ENCODE results near the gene GNG8. TPM values are rescaled to one million over a fixed set of nuclear protein-coding genes. Genes with fewer than 3 reads are reported as not detected.

Gene GNG8
- total and polyA plus RNA-seq, 2 of the 13 experiments (the other 11 are each of a cell fraction or from before 2014, with no cell fraction given): not detected

DNA sequence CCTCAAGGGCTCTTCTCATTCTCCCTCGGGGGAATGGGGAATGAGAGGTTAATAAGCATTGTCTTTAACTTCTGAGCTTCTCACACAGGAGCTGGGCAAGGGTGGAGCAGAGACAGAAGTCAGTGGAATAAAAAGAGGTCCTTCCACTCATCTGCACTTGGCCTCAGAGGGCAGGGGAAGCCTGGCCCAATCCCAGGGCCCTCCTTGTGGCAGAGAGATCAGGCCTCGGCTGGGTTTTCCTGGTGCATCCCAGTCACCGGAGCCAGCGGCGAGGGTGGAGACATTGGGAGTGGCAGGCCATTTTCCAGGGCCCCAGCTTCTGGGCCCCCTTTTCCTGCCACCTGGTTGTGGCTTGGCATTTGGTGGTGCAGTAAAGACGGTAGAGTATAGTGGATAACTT is 24.2 kb downstream of the GNG8 start (continued):
- no peak for TF ChIP-seq ZNF816 (CRISPR knock-in tag; IDR thresholded peaks at IDR 0.05; ENCODE audit: borderline replicate concordance)
- TF ChIP-seq KLF16 (CRISPR knock-in tag; IDR thresholded peaks at IDR 0.05): no peak
- no peak for TF ChIP-seq MTA1 (CRISPR knock-in tag; IDR thresholded peaks at IDR 0.05; ENCODE audit: borderline replicate concordance)
- TF ChIP-seq, protein P1, sequence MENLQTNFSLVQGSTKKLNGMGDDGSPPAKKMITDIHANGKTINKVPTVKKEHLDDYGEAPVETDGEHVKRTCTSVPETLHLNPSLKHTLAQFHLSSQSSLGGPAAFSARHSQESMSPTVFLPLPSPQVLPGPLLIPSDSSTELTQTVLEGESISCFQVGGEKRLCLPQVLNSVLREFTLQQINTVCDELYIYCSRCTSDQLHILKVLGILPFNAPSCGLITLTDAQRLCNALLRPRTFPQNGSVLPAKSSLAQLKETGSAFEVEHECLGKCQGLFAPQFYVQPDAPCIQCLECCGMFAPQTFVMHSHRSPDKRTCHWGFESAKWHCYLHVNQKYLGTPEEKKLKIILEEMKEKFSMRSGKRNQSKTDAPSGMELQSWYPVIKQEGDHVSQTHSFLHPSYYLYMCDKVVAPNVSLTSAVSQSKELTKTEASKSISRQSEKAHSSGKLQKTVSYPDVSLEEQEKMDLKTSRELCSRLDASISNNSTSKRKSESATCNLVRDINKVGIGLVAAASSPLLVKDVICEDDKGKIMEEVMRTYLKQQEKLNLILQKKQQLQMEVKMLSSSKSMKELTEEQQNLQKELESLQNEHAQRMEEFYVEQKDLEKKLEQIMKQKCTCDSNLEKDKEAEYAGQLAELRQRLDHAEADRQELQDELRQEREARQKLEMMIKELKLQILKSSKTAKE (CRISPR knock-in tag; IDR thresholded peaks at IDR 0.05; ENCODE audit: borderline replicate concordance): no peak

DNA sequence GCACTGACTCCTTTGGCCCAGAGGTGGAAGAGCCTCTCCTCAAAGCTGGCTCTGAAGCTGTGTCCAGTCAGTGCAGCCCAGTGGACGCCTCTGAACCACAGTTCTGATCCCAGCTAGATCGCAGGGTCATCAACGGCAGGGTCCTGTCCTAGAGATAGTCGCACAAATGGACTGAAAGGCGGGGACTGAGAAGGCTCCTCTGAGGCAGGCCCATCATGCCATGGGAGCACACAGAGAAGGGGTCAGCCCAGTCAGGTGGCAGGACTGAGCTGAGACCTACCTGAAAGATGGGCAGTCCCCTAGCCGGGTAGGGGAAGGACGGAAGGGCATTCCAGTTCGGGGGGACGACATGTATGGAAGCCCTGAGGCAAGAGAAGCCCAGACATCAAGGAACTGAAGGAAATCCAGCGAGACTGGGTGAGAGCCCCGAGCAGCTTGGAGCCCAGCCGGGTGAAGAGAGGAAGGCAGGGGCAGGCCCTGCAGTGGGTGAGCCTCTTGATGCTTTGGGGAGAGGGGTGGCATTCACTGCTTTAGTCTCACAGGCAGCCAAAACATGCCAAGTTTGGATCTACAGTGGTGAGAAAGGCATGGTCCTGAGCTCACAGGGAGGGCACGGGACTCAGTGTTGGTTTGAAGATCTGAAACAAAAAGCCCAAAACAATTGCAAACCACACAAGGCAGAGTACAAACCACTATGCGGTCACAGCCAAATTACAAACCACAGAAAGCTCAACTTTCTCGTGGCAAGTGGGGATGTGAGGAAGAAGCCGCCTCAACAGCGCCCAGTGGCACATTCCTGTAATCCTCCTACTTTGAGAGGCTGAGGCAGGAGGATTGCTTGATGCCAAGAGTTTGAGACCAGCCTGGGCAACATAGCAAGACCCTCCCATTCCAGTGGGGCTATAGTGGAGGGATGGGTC is 24.9 kb downstream of the GNG8 start:
- no peaks in the 10 kb centered on the region for H4K20me1 ChIP-seq (ENCODE audit: insufficient read depth, low read length)
- no peaks in the 10 kb centered on the region for H3K27me3 ChIP-seq (ENCODE audit: control insufficient read depth in 1 of 2, insufficient read depth in 2 of 2, low read length in 2 of 2)
- ChIA-PET POLR2A (interaction anchor here (1.9 to 2.8 kb wide), 3 partner anchors 9 to 51 kb away, joined by 6 to 11 read pairs (median 10); partner anchors contain the start of genes CALM3 and DACT3), CTCF (ENCODE audit: low intra/inter-chr PET ratio, low total read pairs) (no interaction called here)
- no peak overlapping the region for H3K27ac ChIP-seq (ENCODE audit: extremely low read length, insufficient read depth, low read length)
- H3K9me3 ChIP-seq (ENCODE audit: low read length): no peaks in the 10 kb centered on the region
- H3K4me2 ChIP-seq (ENCODE audit: low read depth, low read length): no peak overlapping the region
- intact Hi-C loops (cut with micrococcal nuclease; ENCODE audit: unreplicated experiment): loop anchor here (1.0 kb wide), 1 partner anchor 9 kb away; no protein-coding TSS in a partner anchor
- no peaks in the 10 kb centered on the region for H3K79me2 ChIP-seq (ENCODE audit: insufficient read depth, low read length)
- peaks cover 24 to 43% of the 10 kb centered on the region in 2 experiments; a peak in 4 of 5 replicates for H3K36me3 ChIP-seq (replicated peaks in 1 of 2; ENCODE audit: control insufficient read depth in 1 of 2, insufficient read depth in 2 of 2, low read length in 2 of 2)
- ATAC-seq (no peak), DNase-seq (ENCODE audit: low spot score) (no peak), FAIRE-seq (no peak)
- 93% methylated on average over 17 of the region's 17 CpGs for WGBS (ENCODE audit: low lambda C conversion rate)
- BruUV-seq (replicated peaks): no TSS peak
- in situ Hi-C loops (cut with HindIII; ENCODE audit: extremely low pct_ligation_motif_present, low pct_unique_long_range_greater_than_20kb): loop anchor here (10.0 kb wide), 1 partner anchor 54 kb away; the partner anchor contains the start of gene DACT3
- H2AFZ ChIP-seq (ENCODE audit: low read length): no peak overlapping the region
- H3K4me3 ChIP-seq (replicated peaks in 1 of 3; ENCODE audit: insufficient read depth in 1 of 3, low read depth in 2 of 3, low read length in 3 of 3): no peak overlapping the region
- H3K4me1 ChIP-seq (ENCODE audit: insufficient read depth, low read length): peaks cover 5% of the 10 kb centered on the region
- H3K9ac ChIP-seq (ENCODE audit: insufficient read depth, low read depth, low read length): no peak overlapping the region
- TF ChIP-seq, protein P2, sequence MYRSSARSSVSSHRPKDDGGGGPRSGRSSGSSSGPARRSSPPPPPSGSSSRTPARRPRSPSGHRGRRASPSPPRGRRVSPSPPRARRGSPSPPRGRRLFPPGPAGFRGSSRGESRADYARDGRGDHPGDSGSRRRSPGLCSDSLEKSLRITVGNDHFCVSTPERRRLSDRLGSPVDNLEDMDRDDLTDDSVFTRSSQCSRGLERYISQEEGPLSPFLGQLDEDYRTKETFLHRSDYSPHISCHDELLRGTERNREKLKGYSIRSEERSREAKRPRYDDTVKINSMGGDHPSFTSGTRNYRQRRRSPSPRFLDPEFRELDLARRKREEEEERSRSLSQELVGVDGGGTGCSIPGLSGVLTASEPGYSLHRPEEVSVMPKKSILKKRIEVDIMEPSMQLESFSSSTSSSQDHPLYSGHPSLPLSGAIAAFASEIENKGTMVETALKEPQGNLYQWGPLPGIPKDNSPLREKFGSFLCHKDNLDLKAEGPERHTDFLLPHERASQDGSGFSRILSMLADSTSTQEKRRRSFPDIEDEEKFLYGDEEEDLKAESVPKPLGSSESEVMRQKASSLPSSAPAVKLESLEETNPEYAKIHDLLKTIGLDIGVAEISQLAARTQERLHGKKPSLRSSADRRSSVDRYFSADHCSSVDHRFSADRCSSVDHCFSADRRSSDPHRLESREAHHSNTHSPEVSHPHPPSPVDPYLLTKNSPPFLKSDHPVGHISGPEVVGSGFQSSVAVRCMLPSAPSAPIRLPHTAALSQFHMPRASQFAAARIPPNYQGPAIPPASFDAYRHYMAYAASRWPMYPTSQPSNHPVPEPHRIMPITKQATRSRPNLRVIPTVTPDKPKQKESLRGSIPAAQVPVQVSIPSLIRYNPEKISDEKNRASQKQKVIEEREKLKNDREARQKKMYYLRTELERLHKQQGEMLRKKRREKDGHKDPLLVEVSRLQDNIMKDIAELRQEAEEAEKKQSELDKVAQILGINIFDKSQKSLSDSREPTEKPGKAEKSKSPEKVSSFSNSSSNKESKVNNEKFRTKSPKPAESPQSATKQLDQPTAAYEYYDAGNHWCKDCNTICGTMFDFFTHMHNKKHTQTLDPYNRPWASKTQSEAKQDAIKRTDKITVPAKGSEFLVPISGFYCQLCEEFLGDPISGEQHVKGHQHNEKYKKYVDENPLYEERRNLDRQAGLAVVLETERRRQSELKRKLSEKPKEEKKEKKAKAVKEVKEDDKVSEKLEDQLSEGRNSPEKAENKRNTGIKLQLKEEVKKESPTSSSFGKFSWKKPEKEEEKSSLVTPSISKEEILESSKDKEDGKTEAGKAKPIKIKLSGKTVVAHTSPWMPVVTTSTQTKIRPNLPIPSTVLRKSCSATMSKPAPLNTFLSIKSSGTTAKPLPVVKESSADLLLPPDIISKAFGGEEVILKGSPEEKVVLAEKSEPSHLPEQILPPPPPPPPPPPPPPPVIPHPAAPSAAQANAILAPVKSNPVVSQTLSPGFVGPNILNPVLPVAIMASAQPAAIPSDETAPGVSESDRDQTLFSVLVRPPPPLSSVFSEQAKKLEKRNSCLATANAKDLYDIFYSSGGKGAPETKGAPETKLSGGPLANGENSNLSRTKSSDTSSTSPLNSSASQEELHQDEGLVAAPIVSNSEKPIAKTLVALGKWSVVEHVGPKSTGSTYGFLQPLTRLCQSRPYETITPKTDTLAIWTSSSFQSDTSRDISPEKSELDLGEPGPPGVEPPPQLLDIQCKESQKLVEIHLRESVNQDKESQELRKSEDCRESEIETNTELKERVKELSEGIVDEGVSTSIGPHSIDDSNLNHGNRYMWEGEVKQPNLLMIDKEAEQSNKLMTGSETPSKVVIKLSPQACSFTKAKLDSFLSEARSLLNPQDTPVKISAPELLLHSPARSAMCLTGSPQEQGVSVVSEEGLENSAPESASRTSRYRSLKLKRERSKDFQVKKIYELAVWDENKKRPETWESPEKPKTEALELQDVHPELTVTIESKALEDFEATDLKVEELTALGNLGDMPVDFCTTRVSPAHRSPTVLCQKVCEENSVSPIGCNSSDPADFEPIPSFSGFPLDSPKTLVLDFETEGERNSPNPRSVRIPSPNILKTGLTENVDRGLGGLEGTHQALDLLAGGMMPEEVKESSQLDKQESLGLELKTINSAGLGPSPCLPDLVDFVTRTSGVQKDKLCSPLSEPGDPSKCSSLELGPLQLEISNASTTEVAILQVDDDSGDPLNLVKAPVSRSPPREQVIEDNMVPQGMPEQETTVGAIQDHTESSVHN (CRISPR knock-in tag; IDR thresholded peaks at IDR 0.05): no peak
- TF ChIP-seq NONO (IDR thresholded peaks at IDR 0.05) (no peak), NONO (CRISPR knock-in tag; conservative IDR thresholded peaks at IDR 0.05) (0 out of 2 replicates have a peak, but pooled peaks have one; percentile 24), RBM22 (optimal IDR thresholded peaks at IDR 0.05; ENCODE audit: low read length) (peak; percentile 95), SRSF4 (IDR thresholded peaks at IDR 0.05; ENCODE audit: low read depth, low read length, poor library complexity, severe bottlenecking) (no peak), FOSL2 (CRISPR knock-in tag; IDR thresholded peaks at IDR 0.05) (no peak)
